SH-SY5Y (cell line): ENCODE measurements around the gene SULT1C2.

Experiments used
- GATA2 ChIP-seq: IDR thresholded peaks from 2 replicates; pipeline ENCODE4 v1.6.1; 2011; ENCODE audit warnings: mild to moderate bottlenecking, low read depth, low read length
- GATA3 ChIP-seq: IDR thresholded peaks from 2 replicates; pipeline ENCODE4 v1.6.1; 2011; ENCODE audit warnings: low read depth, mild to moderate bottlenecking, low read length, moderate library complexity

DNA sequence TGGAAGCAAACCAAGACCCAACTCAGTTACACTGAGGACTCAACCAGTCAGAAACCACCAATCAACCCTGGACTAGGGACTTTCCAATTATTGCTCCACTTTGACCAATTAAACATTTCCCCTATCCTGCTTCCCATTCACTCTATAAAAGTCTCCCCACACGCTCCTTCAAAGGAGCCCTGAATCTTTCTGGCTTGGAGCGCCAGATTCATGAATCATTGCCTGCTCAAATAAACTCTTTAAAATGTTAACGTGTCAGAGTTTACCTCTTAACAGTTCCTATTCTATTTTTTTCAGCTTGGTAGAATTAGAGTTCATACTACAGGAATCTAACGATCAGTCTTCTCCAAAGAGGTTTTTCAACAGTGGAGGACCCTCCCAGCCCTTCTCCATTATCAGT, 20.7 kb upstream of the SULT1C2 start:
- no peak for TF ChIP-seq GATA2
- TF ChIP-seq GATA3 = no peak
